NCI-H510A (cell line): Measurements from ENCODE around the gene TMEM131L.
"Not testable (repeated sequence)": the region's sequence is repeated elsewhere in the genome, so short reads cannot be mapped to it uniquely, and the experiment has no call there.

Source experiments
- DNase-seq: peaks from one replicate; lab custom pipeline; 2025; lab: John Stamatoyannopoulos, UW

TMEM131L gene

DNA sequence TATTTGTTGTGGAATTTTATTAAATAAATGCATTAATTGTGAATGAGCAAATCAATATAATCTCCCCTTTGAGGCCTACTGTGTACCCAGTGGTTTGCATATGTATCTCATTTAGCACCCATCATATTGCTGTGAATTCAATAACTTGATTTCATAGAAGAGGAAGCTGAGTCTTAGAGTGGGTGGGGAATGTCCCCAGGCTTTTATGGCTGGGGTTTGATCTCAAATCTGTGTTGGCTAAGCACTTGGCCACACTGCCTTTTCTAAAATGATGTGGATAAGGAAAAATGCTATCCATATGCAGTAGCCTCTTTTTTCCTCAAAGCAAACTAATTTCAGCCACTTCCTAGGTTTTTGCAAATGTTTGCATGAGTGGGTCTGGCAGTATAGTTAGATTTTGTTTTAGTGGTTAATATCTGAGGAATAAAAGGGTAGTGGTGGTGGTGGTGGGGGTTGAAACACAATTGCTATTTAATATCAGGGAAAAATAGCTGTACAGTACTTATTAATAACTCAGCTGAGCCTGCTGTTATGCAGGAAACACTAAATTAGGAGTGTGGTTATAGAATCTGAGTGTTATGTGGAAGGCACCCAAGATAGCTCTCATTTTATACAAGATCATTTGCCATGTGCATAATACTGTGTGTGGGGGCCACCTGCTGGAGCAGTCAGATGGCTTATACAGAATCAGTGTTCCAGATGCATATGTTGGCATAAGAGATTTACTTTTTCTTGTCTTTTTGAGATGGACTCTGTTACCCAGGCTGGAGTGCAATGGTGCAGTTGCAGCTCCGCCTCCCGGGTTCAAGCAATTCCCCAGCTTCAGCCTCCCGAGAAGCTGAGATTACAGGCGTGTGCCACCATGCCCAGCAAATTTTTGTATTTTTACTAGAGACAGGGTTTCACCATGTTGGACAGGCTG, 108.0 kb downstream of the TMEM131L start:
- no peak for DNase-seq

DNA sequence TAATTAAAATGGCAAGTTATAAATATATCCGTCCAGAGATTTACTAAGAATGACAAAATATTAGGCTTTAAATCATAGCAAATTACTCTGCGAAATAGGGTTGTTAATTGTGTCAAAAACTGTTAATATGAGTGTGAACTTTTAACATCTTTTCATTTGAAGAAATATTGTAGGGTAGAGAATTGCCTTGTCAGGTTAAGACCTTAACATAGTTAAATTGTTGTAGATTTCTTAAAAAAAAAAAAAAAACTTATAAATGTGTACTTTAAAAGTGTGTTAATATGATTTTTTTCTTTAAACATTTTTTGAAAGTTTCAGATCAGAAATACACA, 110.2 kb downstream of the TMEM131L start:
- no peak for DNase-seq

GRCh38 chr4:153577053-153577452, 110.9 kb downstream of the TMEM131L start:
- DNase-seq: no peak

DNA sequence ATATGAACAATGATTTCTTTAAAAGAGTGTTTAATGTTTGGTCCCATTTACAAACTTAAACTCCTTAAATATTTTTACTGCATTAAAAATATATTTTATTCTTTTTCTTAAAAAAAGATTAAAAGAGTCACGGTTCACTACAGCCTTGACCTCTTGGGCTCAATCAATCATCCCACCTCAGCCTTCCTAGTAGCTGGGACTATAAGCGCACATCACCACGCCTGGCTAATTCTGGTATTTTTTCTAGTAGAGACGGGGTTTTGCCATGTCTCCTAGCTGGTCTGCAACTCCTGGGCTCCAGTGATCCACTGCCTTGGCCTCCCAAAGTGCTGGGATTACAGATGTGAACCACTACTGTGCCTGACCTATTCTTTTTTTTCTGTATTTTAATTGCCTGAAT, 113.2 kb downstream of the TMEM131L start:
- DNase-seq: no peak

- DNase-seq: no peak
Observed at GRCh38 chr4:153579872-153580271, 113.7 kb downstream of the TMEM131L start.

DNA sequence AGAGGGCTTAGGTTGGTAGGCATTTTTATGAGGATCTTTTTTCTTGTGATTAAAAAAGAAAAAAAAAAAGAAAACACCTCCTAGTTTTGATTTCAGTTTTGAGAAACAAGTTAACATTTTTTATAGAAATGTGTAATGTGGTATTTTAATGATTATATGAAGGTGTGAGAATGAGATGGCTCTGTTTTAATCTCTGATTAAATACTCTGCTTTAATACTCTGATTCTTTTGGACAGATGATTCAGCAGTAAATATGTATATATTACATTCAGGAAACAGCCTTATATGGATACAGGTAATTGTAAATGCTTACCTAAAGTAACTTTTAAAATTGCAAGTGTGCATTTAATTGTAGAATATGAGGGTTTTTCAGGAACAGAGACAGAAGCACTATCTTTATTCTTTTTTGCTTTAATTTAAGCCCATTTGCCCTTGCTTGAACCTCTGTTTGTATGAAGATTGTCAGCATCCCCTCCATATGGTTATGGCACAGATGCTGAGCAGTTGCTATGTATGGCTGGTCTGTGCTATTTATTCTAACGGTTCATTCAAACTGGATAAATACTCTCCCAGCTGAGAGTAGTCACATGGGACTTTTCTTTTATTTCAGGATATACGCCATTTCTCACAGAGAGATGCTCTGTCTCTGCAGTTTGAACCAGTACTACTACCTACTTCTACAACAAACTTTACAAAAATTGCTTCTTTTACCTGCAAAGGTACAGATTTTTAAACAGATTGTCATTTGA, 117.0 kb downstream of the TMEM131L start:
- no peak for DNase-seq

GRCh38 chr4:153585026-153585425, 118.9 kb downstream of the TMEM131L start:
- no peak for DNase-seq

DNA sequence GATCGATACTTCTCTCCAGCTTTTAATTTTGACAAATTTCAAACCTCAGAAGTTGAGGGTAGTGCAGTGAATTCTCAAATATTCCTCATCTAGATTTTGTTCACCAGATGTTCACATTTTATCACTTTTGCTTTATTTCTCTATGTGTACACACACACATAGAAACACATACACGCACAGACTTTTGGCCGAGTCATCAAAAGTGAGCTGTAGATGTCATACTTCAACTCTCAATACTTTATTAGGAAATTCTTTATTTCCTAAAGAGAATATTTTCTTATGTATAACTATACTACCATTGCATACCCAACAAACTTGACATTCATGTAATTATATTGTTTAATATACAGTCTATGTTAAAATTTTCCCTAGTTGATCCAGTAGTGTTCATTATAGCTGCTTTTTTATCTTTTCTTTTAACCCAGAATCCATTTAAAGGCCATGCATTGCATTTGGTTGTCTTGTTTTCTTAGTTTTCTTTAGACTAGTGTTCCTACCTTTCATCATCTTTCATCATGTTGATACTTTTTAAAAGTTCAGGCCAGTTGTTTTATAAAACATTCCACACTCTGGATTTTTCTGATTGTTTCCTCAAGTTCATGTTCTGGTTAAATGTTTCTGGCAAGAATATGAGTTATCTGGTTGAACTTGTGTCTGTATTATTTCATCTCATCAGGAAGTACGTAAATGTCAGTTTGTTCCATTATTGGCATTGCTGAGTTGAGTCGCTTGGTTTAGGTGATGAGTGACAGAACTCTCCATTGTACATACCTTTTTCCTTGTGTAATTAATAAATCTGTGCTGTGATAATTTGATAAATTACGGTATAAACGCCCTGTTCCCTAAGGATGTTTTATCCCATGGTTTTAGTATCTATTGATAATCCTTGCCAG, 123.8 kb downstream of the TMEM131L start:
- no peak for DNase-seq

DNA sequence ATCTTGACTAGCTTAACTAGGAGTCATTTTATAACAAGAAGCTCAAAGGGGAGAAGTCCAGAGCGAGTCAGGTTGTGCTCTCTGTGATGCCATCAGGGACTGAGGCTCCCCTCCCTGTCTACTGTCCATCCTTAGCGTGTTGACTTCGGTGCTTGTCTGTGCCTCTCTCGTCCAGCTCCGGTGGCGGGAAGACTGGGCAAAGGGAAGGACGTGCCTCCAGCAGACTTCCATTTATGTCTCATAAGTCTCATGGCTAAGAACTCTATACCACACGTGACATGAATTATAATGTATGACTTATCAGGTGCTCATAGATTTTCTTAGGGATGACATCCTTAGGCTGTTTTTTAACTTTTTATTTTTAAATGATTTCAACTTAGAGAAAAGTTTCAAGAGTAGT, 125.3 kb downstream of the TMEM131L start:
- no peak for DNase-seq

DNA sequence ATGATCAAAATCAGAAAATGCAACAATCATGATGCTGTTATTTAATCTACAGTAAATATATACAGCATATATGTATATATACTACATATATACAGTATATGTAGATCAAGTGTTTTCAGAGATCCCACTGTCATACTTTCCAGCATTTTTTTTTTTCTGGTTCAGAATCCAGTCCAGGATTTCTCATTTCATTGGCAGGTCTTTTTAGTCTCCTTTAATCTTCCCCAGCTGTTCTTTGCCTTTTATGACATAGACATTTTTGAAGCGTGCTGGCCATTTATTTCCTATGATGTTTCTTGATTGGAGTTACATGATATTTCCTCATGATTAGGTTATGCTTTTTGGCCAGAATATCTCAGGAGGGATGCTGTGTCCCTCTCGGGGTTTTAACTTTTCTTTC, 125.9 kb downstream of the TMEM131L start:
- no peak for DNase-seq

GRCh38 chr4:153593161-153593560, 127.0 kb downstream of the TMEM131L start:
- DNase-seq: no peak

DNA sequence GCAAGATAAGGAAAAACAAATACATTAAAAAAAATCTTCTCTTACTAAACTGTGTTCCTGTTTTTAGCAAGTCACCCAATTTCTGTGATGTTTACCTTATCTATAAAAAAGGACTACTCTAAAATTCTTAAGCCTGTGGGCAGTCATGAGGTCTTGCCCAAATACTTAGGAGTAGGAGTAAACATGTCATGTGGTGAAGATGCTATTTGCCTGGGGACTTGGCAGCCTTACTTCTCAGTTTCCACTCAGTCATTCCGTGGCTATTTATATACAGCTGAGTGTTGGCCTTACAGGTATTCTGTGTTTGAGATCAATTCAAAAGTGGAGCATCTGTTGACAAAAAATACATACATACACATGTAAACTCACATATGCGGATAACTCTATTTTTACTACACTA, 128.1 kb downstream of the TMEM131L start:
- DNase-seq: no peak

DNA sequence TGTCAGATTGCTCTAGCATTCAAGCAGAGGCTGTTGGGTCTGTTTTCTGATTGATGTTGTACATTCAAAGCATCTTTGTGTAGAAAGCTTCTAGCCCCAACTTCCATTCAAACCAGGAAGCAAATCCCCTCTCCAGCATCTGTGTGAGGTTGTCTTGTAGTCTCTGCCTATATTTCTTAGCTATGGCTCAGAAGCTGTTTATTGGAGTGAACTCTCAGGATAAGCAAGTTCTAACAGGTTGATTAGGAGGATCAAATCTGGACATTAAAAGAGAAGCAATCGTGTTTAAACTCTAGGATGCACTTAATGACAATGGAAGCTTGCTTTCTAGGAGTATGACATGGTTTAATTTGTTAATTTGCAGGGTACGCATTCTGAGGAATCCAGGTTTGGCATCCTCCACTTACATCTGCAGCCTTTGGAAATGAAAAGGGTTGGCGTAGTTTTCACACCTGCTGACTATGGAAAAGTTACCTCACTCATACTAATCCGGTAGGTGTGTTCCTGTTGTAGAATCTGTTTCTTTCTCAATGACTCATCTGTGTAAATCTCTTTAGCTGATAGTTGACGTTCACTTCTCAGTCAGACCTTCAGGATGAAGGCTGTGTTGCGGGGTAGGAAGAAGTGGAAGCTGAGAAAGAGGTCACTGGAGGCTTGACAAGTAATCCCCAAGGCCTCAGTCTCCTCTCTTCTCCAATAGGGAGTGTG, 129.9 kb downstream of the TMEM131L start:
- no peak for DNase-seq

GRCh38 chr4:153602758-153603157, 136.6 kb downstream of the TMEM131L start:
- no peak for DNase-seq

GRCh38 chr4:153603258-153603657, 137.1 kb downstream of the TMEM131L start:
- no peak for DNase-seq

DNA sequence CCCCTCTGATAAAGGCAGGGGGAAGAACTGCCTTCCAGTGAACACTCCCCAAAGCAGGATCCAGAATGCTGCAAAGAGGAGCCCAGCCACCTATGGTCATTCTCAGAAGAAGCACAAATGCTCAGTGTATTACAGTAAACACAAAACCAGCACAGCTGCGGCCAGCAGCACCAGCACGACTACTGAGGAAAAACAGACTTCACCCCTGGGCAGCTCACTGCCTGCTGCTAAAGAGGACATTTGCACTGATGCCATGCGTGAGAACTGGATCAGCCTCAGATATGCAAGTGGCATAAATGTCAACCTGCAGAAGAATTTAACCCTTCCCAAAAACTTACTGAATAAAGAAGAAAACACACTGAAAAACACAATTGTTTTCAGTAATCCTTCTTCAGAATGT, 137.7 kb downstream of the TMEM131L start:
- DNase-seq: no peak

GRCh38 chr4:153609070-153609469, 142.9 kb downstream of the TMEM131L start:
- DNase-seq: not testable (repeated sequence)

DNA sequence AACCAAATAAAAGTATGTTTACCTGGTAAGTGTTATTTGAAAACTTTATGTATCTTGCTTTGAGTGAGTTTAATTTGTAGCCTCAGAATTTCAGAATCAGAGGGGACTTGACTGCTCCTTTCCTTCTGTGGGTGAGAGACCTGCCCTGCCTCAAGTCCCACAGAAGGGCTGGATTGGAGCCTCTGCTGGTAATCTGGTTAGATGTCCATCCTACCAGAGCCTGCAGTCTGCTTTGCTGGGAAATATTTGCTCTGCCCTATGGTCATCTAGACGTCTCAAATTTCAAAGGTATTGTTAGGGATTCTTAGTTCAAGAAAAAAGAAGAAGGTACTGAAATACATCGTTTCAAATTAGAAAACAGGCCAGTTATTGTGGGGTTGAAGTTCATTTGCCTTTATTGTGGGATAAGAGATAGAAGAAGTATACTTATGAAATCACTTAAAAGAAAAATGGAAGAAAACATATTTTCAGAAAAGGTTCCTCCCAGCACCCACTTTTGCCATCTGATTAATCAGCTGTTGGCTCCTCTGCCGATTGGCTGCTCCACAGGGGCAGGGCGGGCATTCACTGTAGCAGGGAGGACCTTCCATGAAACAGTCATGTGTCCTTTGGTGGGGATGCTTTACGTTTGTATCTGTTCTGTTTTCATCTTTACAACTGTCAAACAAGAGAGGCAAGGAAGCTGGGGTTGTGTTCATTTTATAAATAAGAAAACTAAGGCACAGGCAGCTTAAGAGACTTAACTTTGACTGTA, 144.6 kb downstream of the TMEM131L start:
- no peak for DNase-seq

- no peak for DNase-seq
Observed at GRCh38 chr4:153611679-153612078, 145.5 kb downstream of the TMEM131L start.

DNA sequence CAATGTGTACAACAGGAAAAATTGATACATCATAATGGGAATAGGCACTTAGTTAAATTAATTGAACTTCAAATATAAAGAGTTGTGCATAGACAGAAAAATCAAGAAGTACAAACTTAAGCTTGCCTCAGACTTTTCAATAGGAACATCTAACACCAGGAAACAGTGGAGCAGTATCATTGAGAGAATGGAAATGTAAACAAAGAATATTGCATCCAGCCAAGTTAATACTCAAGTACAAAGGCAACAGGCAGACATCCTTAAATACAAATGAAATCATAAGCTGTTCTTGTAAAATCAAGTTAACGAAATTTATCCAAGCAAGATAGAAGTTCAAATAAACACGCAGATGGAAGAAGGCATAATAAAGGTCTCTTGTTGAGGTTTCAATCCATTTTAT, 146.7 kb downstream of the TMEM131L start:
- no peak for DNase-seq

GRCh38 chr4:153616006-153616555, 149.9 kb downstream of the TMEM131L start:
- DNase-seq: no peak
